NCI-H1105 treated with DMSO at 0.1 percent for 48 hours (cell line): Measurements from ENCODE around the gene RTP2.

Source experiments
- DNase-seq: peaks from one replicate; lab custom pipeline; 2025; lab: John Stamatoyannopoulos, UW

Gene RTP2

GRCh38 chr3:187667526-187667925 lies 34.8 kb downstream of the RTP2 start:
- peak; percentile 93 for DNase-seq

GRCh38 chr3:187665764-187666402 lies 36.5 kb downstream of the RTP2 start:
- no peak for DNase-seq

- DNase-seq: no peak
Observed at GRCh38 chr3:187665010-187665409, 37.3 kb downstream of the RTP2 start.

GRCh38 chr3:187662848-187663409 lies 39.4 kb downstream of the RTP2 start:
- no peak for DNase-seq

GRCh38 chr3:187661267-187661666 lies 41.1 kb downstream of the RTP2 start:
- DNase-seq: no peak

GRCh38 chr3:187651282-187651681 lies 51.1 kb downstream of the RTP2 start:
- DNase-seq: no peak
